ENCODE measurements around the gene TTYH2.

TTYH2 gene

GRCh38 chr17:74216505-74216904 is 3.1 kb downstream of the TTYH2 start:
- DNase-seq = no peak

- no peak for DNase-seq
These were observed 3.8 kb downstream of the TTYH2 start for GRCh38 chr17:74217037-74217730.

GRCh38 chr17:74217888-74218287 is 4.5 kb downstream of the TTYH2 start:
- no peak for DNase-seq

GRCh38 chr17:74218436-74218835 is 5.1 kb downstream of the TTYH2 start:
- DNase-seq = no peak

- DNase-seq = no peak
These were observed 6.3 kb downstream of the TTYH2 start for GRCh38 chr17:74219576-74220133.

- DNase-seq = no peak
These were observed 6.8 kb downstream of the TTYH2 start for GRCh38 chr17:74220219-74220618.

- DNase-seq = no peak
These were observed 7.8 kb downstream of the TTYH2 start for GRCh38 chr17:74220946-74221818.

- no peak for DNase-seq
These were observed 9.0 kb downstream of the TTYH2 start for GRCh38 chr17:74222399-74222798.

- DNase-seq = no peak
These were observed 10.5 kb downstream of the TTYH2 start for GRCh38 chr17:74223901-74224300.

- no peak for DNase-seq
These were observed 11.8 kb downstream of the TTYH2 start for GRCh38 chr17:74224959-74225725.

- DNase-seq = no peak
These were observed 12.9 kb downstream of the TTYH2 start for GRCh38 chr17:74226252-74226651.

GRCh38 chr17:74227271-74228080 is 14.1 kb downstream of the TTYH2 start:
- no peak for DNase-seq

- no peak for DNase-seq
These were observed 15.1 kb downstream of the TTYH2 start for GRCh38 chr17:74228306-74228978.

- no peak for DNase-seq
These were observed 17.5 kb downstream of the TTYH2 start for GRCh38 chr17:74230896-74231295.

GRCh38 chr17:74231928-74232907 is 18.8 kb downstream of the TTYH2 start:
- no peak for DNase-seq

- DNase-seq = no peak
These were observed 20.6 kb downstream of the TTYH2 start for GRCh38 chr17:74233937-74234336.

- DNase-seq = no peak
These were observed 21.1 kb downstream of the TTYH2 start for GRCh38 chr17:74234486-74234885.

- no peak for DNase-seq
These were observed 21.7 kb downstream of the TTYH2 start for GRCh38 chr17:74235040-74235581.

- no peak for DNase-seq
These were observed 22.6 kb downstream of the TTYH2 start for GRCh38 chr17:74235911-74236371.

GRCh38 chr17:74237321-74237720 is 23.9 kb downstream of the TTYH2 start:
- no peak for DNase-seq
